ENCODE results near the gene VCP. TPM values are rescaled to one million over a fixed set of nuclear protein-coding genes. Genes with fewer than 3 reads are reported as not detected.

Gene VCP
- total RNA-seq, 1 experiment from 2014 or later: 170 TPM

DNA sequence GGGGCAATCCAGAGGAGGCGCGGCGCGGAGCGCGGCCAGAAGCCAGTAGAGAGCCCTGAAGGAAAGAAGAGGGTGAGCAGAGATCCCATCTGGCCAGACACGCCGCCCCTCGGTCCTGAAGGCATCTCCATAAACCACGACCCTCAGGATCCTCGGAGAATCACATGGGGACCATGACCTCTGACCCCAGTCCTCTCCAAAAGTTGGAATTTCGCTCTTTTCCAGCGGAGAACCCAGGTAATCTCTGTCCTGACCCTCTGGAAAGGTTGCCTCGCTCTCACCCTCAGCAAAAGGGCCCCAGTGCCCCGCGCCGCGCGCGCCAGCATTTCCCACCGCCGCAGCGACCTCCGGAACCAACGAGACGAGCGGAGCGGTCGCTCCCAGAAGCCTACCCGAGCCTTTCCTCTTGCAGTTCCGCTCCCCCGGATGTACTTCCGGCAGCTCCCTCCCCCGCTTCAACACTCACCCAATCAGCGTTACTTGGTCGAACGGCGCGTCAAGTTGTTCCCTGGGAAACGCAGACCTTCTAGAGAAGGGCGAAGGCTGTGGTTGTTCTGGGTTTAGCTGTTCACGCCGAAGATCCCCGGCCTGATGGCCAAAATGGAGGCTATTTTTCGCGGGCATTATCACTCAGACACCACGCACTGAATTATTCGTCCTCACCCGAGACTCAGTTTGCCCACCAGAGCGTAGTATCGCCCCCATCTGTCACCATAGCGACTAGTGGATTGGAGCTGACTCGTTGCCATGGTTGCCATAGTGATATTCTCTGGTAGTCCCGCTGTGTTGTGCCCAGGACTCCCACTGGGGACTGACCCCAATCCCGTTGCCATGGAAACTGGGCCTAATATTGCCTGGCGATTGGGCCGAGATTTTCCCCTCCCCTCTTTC, 30.6 kb upstream of the VCP start, which contains the start of gene STOML2:
TSS of gene STOML2 (minus strand) at position 363 of the 891 bp plus-strand sequence. CDS start at position 326, 37 bp downstream.
- no peaks in the 10 kb centered on the region for H4K20me1 ChIP-seq (ENCODE audit: insufficient read depth)
- peaks cover 30% of the 10 kb centered on the region for H3K79me2 ChIP-seq (ENCODE audit: insufficient read depth, low read length)
- CTCF ChIA-PET: interaction anchor here (0.9 to 1.9 kb wide), 4 partner anchors 11 to 343 kb away, joined by 3 to 10 read pairs (median 4); partner anchors contain the start of gene ATOSB
- POLR2A ChIA-PET: interaction anchor here (1.1 to 1.6 kb wide), 5 partner anchors 8 to 23 kb away, joined by 3 to 11 read pairs (median 7); partner anchors contain the start of genes ATOSB and FANCG
- H3K4me1 ChIP-seq (ENCODE audit: control insufficient read depth in 1 of 2, insufficient read depth in 2 of 2, low read length in 2 of 2): peaks cover 9 to 22% of the 10 kb centered on the region in 2 experiments
- H3K4me3 ChIP-seq (replicated peaks in 1 of 2; ENCODE audit: low read depth in 1 of 2, low read length in 2 of 2): peak within 1 kb of the TSS; percentile 87 to 88
- peaks cover 17 to 26% of the 10 kb centered on the region in 2 experiments for H3K36me3 ChIP-seq (ENCODE audit: control insufficient read depth in 1 of 2, insufficient read depth in 2 of 2, low read length in 2 of 2)
- peak; percentile 97 for ATAC-seq
- no peaks in the 10 kb centered on the region for H3K9me2 ChIP-seq (ENCODE audit: insufficient read depth)
- peak within 1 kb of the TSS; percentile 78 for H3K4me2 ChIP-seq (ENCODE audit: low read length)
- intact Hi-C loops (cut with micrococcal nuclease): no loop called here
- no peaks in the 10 kb centered on the region for H3K9me3 ChIP-seq (ENCODE audit: control insufficient read depth in 1 of 2, insufficient read depth in 1 of 2, low read depth in 1 of 2, low read length in 2 of 2)
- no peak within 1 kb of the TSS for H2AFZ ChIP-seq (ENCODE audit: low read depth, low read length, poor library complexity, severe bottlenecking)
- H3K27ac ChIP-seq (ENCODE audit: low read depth, low read length): peak within 1 kb of the TSS; percentile 76
- TSS peak; percentile 73 for BruUV-seq (replicated peaks)
- no peaks in the 10 kb centered on the region for H3K27me3 ChIP-seq (ENCODE audit: insufficient read depth, low read length)
- DNase-seq (ENCODE audit: low read depth, low spot score): peak; percentile 93
- peak within 1 kb of the TSS; percentile 97 for H3K9ac ChIP-seq (ENCODE audit: low read length)
- RAD21 ChIA-PET (ENCODE audit: low non-redundant PET in 1 of 2, low total read pairs in 2 of 2, uncharacterized antibody in 2 of 2, unreplicated experiment in 2 of 2): interaction anchor here in 1 of 2 experiments (0.8 kb wide), 1 partner anchor 23 kb away, joined by 3 read pairs; the partner anchor contains the start of gene FANCG
- no peak for TF ChIP-seq SRF (IDR thresholded peaks at IDR 0.05; ENCODE audit: low read depth)
- TF ChIP-seq CEBPB (IDR thresholded peaks at IDR 0.05; ENCODE audit: low read depth): no peak
- peak; percentile 82 for TF ChIP-seq POLR2AphosphoS5 (IDR thresholded peaks at IDR 0.05; ENCODE audit: low read depth, low read length)
- peak; percentile 82 for TF ChIP-seq ZFX (IDR thresholded peaks at IDR 0.05)
- no peak for TF ChIP-seq EZH2 (IDR thresholded peaks at IDR 0.05)
- no peak for TF ChIP-seq RAD21 (IDR thresholded peaks at IDR 0.05; ENCODE audit: low read depth)
- TF ChIP-seq EGR1 (IDR thresholded peaks at IDR 0.05; ENCODE audit: low read depth): no peak
- no peak for TF ChIP-seq SP1 (IDR thresholded peaks at IDR 0.05; ENCODE audit: low read depth)
- TF ChIP-seq TCF7L2 (IDR thresholded peaks at IDR 0.05; ENCODE audit: borderline replicate concordance, extremely low read depth, insufficient read depth, insufficient read length): no peak
- TF ChIP-seq, protein P1, sequence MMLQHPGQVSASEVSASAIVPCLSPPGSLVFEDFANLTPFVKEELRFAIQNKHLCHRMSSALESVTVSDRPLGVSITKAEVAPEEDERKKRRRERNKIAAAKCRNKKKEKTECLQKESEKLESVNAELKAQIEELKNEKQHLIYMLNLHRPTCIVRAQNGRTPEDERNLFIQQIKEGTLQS (IDR thresholded peaks at IDR 0.05): no peak
- no peak for TF ChIP-seq EZH2phosphoT487 (IDR thresholded peaks at IDR 0.05; ENCODE audit: borderline replicate concordance)
- TF ChIP-seq, protein P2, sequence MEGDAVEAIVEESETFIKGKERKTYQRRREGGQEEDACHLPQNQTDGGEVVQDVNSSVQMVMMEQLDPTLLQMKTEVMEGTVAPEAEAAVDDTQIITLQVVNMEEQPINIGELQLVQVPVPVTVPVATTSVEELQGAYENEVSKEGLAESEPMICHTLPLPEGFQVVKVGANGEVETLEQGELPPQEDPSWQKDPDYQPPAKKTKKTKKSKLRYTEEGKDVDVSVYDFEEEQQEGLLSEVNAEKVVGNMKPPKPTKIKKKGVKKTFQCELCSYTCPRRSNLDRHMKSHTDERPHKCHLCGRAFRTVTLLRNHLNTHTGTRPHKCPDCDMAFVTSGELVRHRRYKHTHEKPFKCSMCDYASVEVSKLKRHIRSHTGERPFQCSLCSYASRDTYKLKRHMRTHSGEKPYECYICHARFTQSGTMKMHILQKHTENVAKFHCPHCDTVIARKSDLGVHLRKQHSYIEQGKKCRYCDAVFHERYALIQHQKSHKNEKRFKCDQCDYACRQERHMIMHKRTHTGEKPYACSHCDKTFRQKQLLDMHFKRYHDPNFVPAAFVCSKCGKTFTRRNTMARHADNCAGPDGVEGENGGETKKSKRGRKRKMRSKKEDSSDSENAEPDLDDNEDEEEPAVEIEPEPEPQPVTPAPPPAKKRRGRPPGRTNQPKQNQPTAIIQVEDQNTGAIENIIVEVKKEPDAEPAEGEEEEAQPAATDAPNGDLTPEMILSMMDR (IDR thresholded peaks at IDR 0.05 in 2 of 3, conservative IDR thresholded peaks at IDR 0.05 in 1 of 3; ENCODE audit: borderline replicate concordance in 1 of 3, insufficient read depth in 1 of 3, low read depth in 2 of 3, low read length in 2 of 3): no peak
- no peak for TF ChIP-seq SIN3A (IDR thresholded peaks at IDR 0.05; ENCODE audit: low read depth)
- TF ChIP-seq, protein P3, sequence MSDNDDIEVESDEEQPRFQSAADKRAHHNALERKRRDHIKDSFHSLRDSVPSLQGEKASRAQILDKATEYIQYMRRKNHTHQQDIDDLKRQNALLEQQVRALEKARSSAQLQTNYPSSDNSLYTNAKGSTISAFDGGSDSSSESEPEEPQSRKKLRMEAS (IDR thresholded peaks at IDR 0.05): no peak
- TF ChIP-seq CBX3 (IDR thresholded peaks at IDR 0.05; ENCODE audit: low read depth): no peak
- TF ChIP-seq ELF1 (IDR thresholded peaks at IDR 0.05; ENCODE audit: borderline replicate concordance, low read depth): no peak
- no peak for TF ChIP-seq FOSL1 (IDR thresholded peaks at IDR 0.05; ENCODE audit: low read depth)
- peak; percentile 65 for TF ChIP-seq YY1 (IDR thresholded peaks at IDR 0.05; ENCODE audit: extremely low read depth, insufficient replicate concordance, low read depth, low read length)
- TF ChIP-seq ZNF274 (IDR thresholded peaks at IDR 0.05; ENCODE audit: low read depth, low read length): no peak
- TF ChIP-seq POLR2A (IDR thresholded peaks at IDR 0.05; ENCODE audit: borderline replicate concordance, extremely low read depth, insufficient read depth, insufficient read length): peak; percentile 70
- no peak for TF ChIP-seq JUND (IDR thresholded peaks at IDR 0.05)
- TF ChIP-seq, protein P4, sequence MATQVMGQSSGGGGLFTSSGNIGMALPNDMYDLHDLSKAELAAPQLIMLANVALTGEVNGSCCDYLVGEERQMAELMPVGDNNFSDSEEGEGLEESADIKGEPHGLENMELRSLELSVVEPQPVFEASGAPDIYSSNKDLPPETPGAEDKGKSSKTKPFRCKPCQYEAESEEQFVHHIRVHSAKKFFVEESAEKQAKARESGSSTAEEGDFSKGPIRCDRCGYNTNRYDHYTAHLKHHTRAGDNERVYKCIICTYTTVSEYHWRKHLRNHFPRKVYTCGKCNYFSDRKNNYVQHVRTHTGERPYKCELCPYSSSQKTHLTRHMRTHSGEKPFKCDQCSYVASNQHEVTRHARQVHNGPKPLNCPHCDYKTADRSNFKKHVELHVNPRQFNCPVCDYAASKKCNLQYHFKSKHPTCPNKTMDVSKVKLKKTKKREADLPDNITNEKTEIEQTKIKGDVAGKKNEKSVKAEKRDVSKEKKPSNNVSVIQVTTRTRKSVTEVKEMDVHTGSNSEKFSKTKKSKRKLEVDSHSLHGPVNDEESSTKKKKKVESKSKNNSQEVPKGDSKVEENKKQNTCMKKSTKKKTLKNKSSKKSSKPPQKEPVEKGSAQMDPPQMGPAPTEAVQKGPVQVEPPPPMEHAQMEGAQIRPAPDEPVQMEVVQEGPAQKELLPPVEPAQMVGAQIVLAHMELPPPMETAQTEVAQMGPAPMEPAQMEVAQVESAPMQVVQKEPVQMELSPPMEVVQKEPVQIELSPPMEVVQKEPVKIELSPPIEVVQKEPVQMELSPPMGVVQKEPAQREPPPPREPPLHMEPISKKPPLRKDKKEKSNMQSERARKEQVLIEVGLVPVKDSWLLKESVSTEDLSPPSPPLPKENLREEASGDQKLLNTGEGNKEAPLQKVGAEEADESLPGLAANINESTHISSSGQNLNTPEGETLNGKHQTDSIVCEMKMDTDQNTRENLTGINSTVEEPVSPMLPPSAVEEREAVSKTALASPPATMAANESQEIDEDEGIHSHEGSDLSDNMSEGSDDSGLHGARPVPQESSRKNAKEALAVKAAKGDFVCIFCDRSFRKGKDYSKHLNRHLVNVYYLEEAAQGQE (IDR thresholded peaks at IDR 0.05; ENCODE audit: low read depth): no peak
